ENCODE data around the gene CFAP99.
"Not testable (repeated sequence)": the region's sequence is repeated elsewhere in the genome, so short reads cannot be mapped to it uniquely, and the experiment has no call there.

The CFAP99 gene

GRCh38 chr4:2412885-2413716 lies 5.7 kb upstream of the CFAP99 start:
- DNase-seq, result no peak

- no peak for DNase-seq
Observed at GRCh38 chr4:2413821-2414610, 4.7 kb upstream of the CFAP99 start.

GRCh38 chr4:2415213-2415612 lies 3.5 kb upstream of the CFAP99 start:
- DNase-seq, result no peak

GRCh38 chr4:2415881-2416563 lies 2.7 kb upstream of the CFAP99 start:
- DNase-seq, result no peak

GRCh38 chr4:2416564-2417225 lies 2.1 kb upstream of the CFAP99 start:
- DNase-seq, result no peak

GRCh38 chr4:2417226-2417764 lies 1.5 kb upstream of the CFAP99 start:
- no peak for DNase-seq

- DNase-seq, result no peak
Observed at GRCh38 chr4:2417765-2418649, 748 bp upstream of the CFAP99 start, which contains the start of gene ZFYVE28. ZFYVE28 (minus strand) TSS chr4:2418645; CDS start chr4:2418323, 322 bp downstream.

GRCh38 chr4:2419814-2420213 lies 1.1 kb downstream of the CFAP99 start:
- DNase-seq, result no peak

GRCh38 chr4:2421928-2422327 lies 3.2 kb downstream of the CFAP99 start:
- DNase-seq, result no peak

GRCh38 chr4:2423066-2423465 lies 4.3 kb downstream of the CFAP99 start:
- no peak for DNase-seq

- DNase-seq, result no peak
Observed at GRCh38 chr4:2423695-2424094, 4.9 kb downstream of the CFAP99 start.

- no peak for DNase-seq
Observed at GRCh38 chr4:2424581-2424980, 5.8 kb downstream of the CFAP99 start.

GRCh38 chr4:2425386-2426068 lies 6.8 kb downstream of the CFAP99 start:
- DNase-seq, result no peak

- no peak for DNase-seq
Observed at GRCh38 chr4:2426069-2426397, 7.3 kb downstream of the CFAP99 start.

- DNase-seq, result no peak
Observed at GRCh38 chr4:2426711-2427275, 8.0 kb downstream of the CFAP99 start.

GRCh38 chr4:2427383-2428334 lies 8.9 kb downstream of the CFAP99 start:
- no peak for DNase-seq

- DNase-seq, result no peak
Observed at GRCh38 chr4:2428496-2429213, 9.9 kb downstream of the CFAP99 start.

GRCh38 chr4:2429945-2430757 lies 11.4 kb downstream of the CFAP99 start:
- not testable (repeated sequence) for DNase-seq
